ENCODE data around the gene TBC1D4.
"Not testable (repeated sequence)": the region's sequence is repeated elsewhere in the genome, so short reads cannot be mapped to it uniquely, and the experiment has no call there.

TBC1D4 gene

DNA sequence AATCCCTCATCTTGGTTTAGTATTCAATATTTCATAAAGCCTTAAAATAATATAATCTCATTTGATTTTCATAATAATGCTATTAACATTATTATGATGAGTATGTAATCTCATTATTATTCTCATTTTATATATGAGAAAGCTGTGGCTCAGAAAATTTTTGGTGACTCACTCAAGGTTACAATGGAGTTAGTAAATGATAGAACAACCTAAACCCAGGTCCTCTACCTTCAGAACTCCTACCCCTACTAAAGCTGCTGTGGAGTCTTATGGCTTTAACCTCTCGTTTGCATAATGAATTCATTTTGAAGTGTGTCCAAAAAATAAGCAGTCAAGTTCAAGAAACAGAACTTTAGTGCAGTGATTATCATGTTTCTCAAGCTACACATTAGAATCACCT lies 226.3 kb downstream of the TBC1D4 start:
- no peak for DNase-seq

DNA sequence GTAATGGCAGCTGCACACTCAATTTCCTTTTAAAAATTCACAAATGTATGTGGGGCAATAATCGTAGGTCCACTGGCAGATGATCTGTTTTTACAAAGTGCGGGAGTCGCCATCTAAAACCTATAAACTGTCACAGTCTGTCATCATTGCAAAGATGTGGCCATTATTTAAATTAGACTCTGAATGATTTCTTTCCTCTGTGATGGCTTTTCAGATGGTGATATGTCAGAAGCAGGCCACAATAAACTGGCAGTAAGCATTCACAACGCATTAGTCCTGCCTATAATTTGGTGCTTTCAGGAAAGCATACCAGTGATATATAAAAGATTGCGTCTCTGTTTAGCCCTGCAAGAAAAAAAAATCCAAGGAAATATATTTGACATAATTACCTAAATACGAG lies 226.8 kb downstream of the TBC1D4 start:
- DNase-seq = no peak

DNA sequence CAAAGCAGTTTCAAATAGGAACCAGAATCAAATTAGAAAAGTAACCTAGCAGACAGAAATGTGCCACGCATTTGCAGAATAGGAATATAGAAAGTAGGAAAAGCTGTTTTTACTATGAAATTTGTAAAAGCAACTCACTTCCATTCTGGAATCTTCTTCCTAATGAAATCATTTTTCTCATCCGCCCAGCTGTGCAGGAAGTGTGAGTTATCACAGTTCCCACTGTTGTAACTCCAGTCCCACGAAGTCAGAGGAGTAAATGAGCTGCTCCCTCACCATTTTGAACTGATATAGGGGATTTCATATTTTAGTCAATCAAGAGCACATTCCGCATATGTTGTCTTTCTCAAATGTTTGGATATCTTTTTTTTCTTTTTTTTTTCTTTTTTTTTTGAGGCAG lies 230.8 kb downstream of the TBC1D4 start:
- no peak for DNase-seq

DNA sequence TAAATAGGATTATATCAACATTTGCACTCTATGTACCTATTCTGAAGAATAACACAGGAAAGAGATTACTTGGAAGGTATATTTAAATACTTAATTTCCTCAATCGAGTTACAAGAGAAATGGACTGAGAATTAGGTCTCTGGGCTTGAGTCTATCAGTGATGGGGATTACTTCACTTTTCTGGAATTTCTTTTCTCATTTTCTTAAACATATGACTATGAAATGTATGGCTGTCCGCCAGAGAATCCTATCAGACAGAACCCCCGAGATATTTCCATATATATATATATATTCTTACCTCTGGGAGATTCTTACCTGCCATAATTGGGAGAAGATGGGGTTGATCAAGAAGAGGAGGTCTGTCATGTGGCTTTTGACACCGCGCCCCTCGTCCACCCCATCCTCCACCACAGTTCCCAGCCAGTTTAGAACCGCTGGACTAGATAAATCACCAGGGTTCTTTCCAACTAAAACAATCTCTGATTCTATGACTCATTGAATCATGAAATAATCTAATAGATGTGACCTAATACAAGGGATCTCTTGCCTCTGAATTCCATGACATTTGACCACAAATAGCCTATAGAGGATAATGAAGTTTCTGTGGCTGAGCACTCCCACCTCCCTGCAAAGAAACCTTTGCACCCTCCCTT lies 231.3 kb downstream of the TBC1D4 start:
- no peak for DNase-seq

DNA sequence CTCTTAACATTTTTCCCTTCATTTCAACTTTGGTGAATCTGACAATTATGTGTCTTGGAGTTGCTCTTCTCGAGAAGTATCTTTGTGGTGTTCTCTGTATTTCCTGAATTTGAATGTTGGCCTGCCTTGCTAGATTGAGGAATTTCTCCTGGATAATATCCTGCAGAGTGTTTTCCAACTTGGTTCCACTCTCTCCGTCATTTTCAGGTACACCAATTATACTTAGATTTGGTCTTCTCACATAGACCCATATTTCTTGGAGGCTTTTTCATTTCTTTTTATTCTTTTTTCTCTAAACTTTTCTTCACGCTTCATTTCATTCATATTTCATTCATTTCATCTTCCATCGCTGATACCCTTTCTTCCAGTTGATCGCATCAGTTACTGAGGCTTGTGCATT lies 236.4 kb downstream of the TBC1D4 start:
- not testable (repeated sequence) for DNase-seq

DNA sequence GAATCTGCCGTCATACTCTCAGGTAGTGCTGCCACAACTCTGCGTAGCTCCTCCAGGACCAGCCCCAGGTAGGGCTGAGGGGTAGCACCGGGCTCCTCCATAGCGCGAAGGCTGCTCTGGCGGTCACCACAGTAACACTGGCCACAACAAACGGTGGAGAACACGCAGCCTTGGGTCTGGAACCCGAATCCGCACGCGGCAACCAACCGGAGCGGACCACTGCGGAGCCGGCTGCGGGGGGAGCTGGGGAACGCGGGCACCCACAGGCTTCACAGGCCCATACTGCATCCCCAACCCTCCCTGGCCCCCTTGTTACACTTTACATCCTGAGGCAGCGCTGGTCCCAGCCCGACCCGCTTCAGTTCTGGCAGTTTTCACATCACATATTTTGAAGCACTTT lies 241.7 kb downstream of the TBC1D4 start:
- not testable (repeated sequence) for DNase-seq

DNA sequence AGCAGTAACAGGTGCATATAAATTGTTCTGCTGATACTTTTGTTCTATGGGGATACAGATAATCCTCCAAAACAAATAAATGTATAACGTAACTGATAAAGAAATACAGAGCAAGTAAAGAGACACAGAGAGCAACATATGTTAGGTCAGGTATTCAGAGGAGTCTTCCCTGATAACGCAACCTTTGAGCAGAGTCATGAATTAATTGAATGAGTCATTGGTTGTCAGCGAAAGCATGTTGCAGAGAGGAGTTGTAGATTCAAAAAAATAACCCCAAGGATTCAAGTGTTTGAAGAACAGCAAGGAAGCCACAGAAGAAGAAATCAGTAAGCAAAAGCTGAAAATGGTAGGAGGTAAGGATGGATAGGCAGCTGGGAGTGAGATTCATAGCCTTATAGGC lies 245.2 kb downstream of the TBC1D4 start:
- DNase-seq = no peak
